Spleen (tissue), 11 donors: ENCODE measurements around the gene DAB2. TPM values are rescaled to one million over a fixed set of nuclear protein-coding genes. Genes with fewer than 3 reads are reported as not detected.

Source experiments
- DNase-seq: peaks from one replicate; pipeline ENCODE4 v3.0.0-alpha.2; 2020
- H3K27ac ChIP-seq, 8 donors: fragments of 200-600 bp; sonication (generic) in 7 of 8; 1 replicate in 4 of 8; 2 replicates in 4 of 8; pipeline versions ENCODE4 v1.5.0 to v1.8.0; 2016 to 2021; ENCODE audit warnings: inconsistent platforms in 4 of 8, mild to moderate bottlenecking in 4 of 8, moderate library complexity in 1 of 8
- H3K27me3 ChIP-seq, 7 donors: fragments of 200-600 bp; sonication (generic) in 6 of 7; replicated peaks in 1 of 7; 1 replicate in 4 of 7; 2 replicates in 3 of 7; pipeline versions ENCODE4 v1.5.0 to v1.8.0; 2016 to 2021; ENCODE audit warnings: inconsistent platforms in 3 of 7, mild to moderate bottlenecking in 1 of 7
- H3K36me3 ChIP-seq, 6 donors: fragments of 200-600 bp; sonication (generic) in 5 of 6; 1 replicate in 4 of 6; 2 replicates in 2 of 6; pipeline versions ENCODE4 v1.5.0 to v1.8.0; 2016 to 2021; ENCODE audit warnings: inconsistent platforms in 2 of 6
- H3K4me1 ChIP-seq, 6 donors: fragments of 200-600 bp; sonication (generic) in 5 of 6; 1 replicate in 3 of 6; 2 replicates in 3 of 6; pipeline versions ENCODE4 v1.5.0 to v1.8.0; 2016 to 2021; ENCODE audit warnings: inconsistent platforms in 3 of 6
- H3K4me3 ChIP-seq, 8 donors: fragments of 200-600 bp; sonication (generic) in 7 of 8; 1 replicate in 4 of 8; 2 replicates in 4 of 8; pipeline versions ENCODE4 v1.5.0 to v1.8.0; 2016 to 2021; ENCODE audit warnings: inconsistent platforms in 4 of 8, mild to moderate bottlenecking in 4 of 8, moderate library complexity in 2 of 8
- H3K9me3 ChIP-seq, 8 donors: fragments of 200-600 bp; sonication (generic) in 7 of 8; 1 replicate in 4 of 8; 2 replicates in 4 of 8; pipeline versions ENCODE4 v1.5.0 to v1.8.0; 2016 to 2021; ENCODE audit warnings: inconsistent platforms in 4 of 8
- CTCF ChIP-seq, 11 experiments: fragments of 200-600 bp in 7 of 11; fragments of 450-650 bp in 4 of 11; sonication (generic) in 4 of 11; IDR thresholded peaks in 8 of 11; conservative IDR thresholded peaks in 3 of 11; 1 replicate in 7 of 11; 2 replicates in 4 of 11; pipeline versions ENCODE4 v1.4.0 to v1.8.0; 2016 to 2021; ENCODE audit warnings: antibody characterized with exemption in 11 of 11, inconsistent platforms in 4 of 11, mild to moderate bottlenecking in 1 of 11
- POLR2A ChIP-seq, 3 donors: fragments of 450-650 bp; IDR thresholded peaks; one replicate each; pipeline ENCODE4 v1.5.1; 2017; ENCODE audit warnings: antibody characterized with exemption in 3 of 3, mild to moderate bottlenecking in 1 of 3
- POLR2AphosphoS5 ChIP-seq, 3 donors: sonication (generic); formaldehyde crosslinking; IDR thresholded peaks; one replicate each; pipeline ENCODE4 v1.5.1; 2017; ENCODE audit warnings: antibody characterized with exemption in 3 of 3
- WGBS, 5 donors: extraction: QIAGEN DNeasy Blood & Tissue Kit in 3 of 5; methylation state at CpG; one replicate each; pipeline versions ENCODE4 v1.1.5 to v1.1.7; 2013 to 2018; 5-methylcytosine and 5-hydroxymethylcytosine counted together
- intact Hi-C: fragments of 100-400 bp; cut with DNase I; formaldehyde crosslinking; loops from one replicate; pipeline ENCODE4 v1.15.0; 2023; ENCODE audit warnings: low total_unique reads
- polyA plus RNA-seq, 3 donors: library from polyadenylated mRNA; stranded (reverse); fragments of 200-250 nt; gene quantifications; one replicate each; pipeline ENCODE4 v1.2.1, GENCODE V29; 2013
- total RNA-seq, 7 donors: library from RNA; depleted of rRNA in 3 of 7; stranded (reverse); fragments of >200 nt in 3 of 7; fragmentation: NEBNext Ultra II Directional in 4 of 7; extraction: Animal tissue kit (Norgen Biotek cat#: 25700) in 4 of 7; gene quantifications; one replicate each; pipeline versions ENCODE4 v1.1.0 to v1.2.1, GENCODE V29; 2016 to 2021
- donor health status: healthy with polysubstance abuse.
- donor health status: DM: no; HTN: no; CAD: no; lungs with moderate emphysema.
- donor health status: DM: no; HTN: no; CAD: no.
- donor health status: Bipolar disorder and iron deficiency.
- donor health status: healthy.
- donor health status: DM: no; HTN: no; CAD: no.
- donor health status: DM: yes; HTN: yes; CAD: no.

DAB2 gene
- total and polyA plus RNA-seq, 10 donors = 19.4 to 206 (median 125) TPM

- intact Hi-C loops = no loop called here
- peaks cover 0 to 3% (median 0%) of the 10 kb centered on the region in 6 donors for H3K4me1 ChIP-seq
- TF ChIP-seq CTCF (IDR thresholded peaks at IDR 0.05 in 8 of 11, conservative IDR thresholded peaks at IDR 0.05 in 3 of 11) = no peak
- TF ChIP-seq POLR2A (IDR thresholded peaks at IDR 0.05) = no peak
- TF ChIP-seq POLR2AphosphoS5 (IDR thresholded peaks at IDR 0.05) = no peak
- no peak overlapping the region for H3K4me3 ChIP-seq
- peaks cover 0 to 85% (median 9%) of the 10 kb centered on the region in 6 donors for H3K36me3 ChIP-seq
- no peaks in the 10 kb centered on the region for H3K9me3 ChIP-seq
- H3K27me3 ChIP-seq = no peaks in the 10 kb centered on the region
- no peak overlapping the region for H3K27ac ChIP-seq
- no peak for DNase-seq
- WGBS, 5 donors = 90 to 97% (median 95%) methylated on average over 3 of the region's 3 CpGs
These were observed 33.8 kb downstream of the DAB2 start for GRCh38 chr5:39390945-39391344.

- intact Hi-C loops = no loop called here
- no peaks in the 10 kb centered on the region for H3K9me3 ChIP-seq
- no peak overlapping the region for H3K4me3 ChIP-seq
- H3K36me3 ChIP-seq = peaks cover 0 to 84% (median 12%) of the 10 kb centered on the region in 6 donors
- no peak for TF ChIP-seq POLR2A (IDR thresholded peaks at IDR 0.05)
- TF ChIP-seq POLR2AphosphoS5 (IDR thresholded peaks at IDR 0.05) = no peak
- TF ChIP-seq CTCF (IDR thresholded peaks at IDR 0.05 in 8 of 11, conservative IDR thresholded peaks at IDR 0.05 in 3 of 11) = no peak
- H3K27me3 ChIP-seq = no peaks in the 10 kb centered on the region
- no peak overlapping the region for H3K27ac ChIP-seq
- 91 to 99% (median 96%) methylated on average over 2 of the region's 2 CpGs for WGBS, 5 donors
- no peak for DNase-seq
- no peaks in the 10 kb centered on the region for H3K4me1 ChIP-seq
These were observed 37.5 kb downstream of the DAB2 start for GRCh38 chr5:39387293-39387692.

- Histone ChIP-seq H3K36me3 (peaks cover 0 to 86% (median 15%) of the 10 kb centered on the region in 6 donors), H3K9me3 (no peaks in the 10 kb centered on the region), H3K4me3 (no peak overlapping the region), H3K27me3 (no peaks in the 10 kb centered on the region), H3K4me1 (no peaks in the 10 kb centered on the region), H3K27ac (no peak overlapping the region)
- TF ChIP-seq POLR2A (IDR thresholded peaks at IDR 0.05) (no peak), CTCF (IDR thresholded peaks at IDR 0.05 in 8 of 11, conservative IDR thresholded peaks at IDR 0.05 in 3 of 11) (no peak), POLR2AphosphoS5 (IDR thresholded peaks at IDR 0.05) (no peak)
- no peak for DNase-seq
- intact Hi-C loops = no loop called here
- WGBS, 5 donors = 49 to 77% (median 72%) methylated on average over 1 of the region's 1 CpG
These were observed 40.5 kb downstream of the DAB2 start for GRCh38 chr5:39384271-39384670.

GRCh38 chr5:39381376-39381775 lies 43.4 kb downstream of the DAB2 start:
- DNase-seq = no peak
- no peaks in the 10 kb centered on the region for H3K4me1 ChIP-seq
- no peak overlapping the region for H3K4me3 ChIP-seq
- 85 to 92% (median 89%) methylated on average over 3 of the region's 3 CpGs for WGBS, 5 donors
- H3K27me3 ChIP-seq = no peaks in the 10 kb centered on the region
- TF ChIP-seq CTCF (IDR thresholded peaks at IDR 0.05 in 8 of 11, conservative IDR thresholded peaks at IDR 0.05 in 3 of 11) (no peak), POLR2A (IDR thresholded peaks at IDR 0.05) (no peak), POLR2AphosphoS5 (IDR thresholded peaks at IDR 0.05) (no peak)
- no peaks in the 10 kb centered on the region for H3K9me3 ChIP-seq
- H3K36me3 ChIP-seq = peaks cover 0 to 83% (median 16%) of the 10 kb centered on the region in 6 donors
- H3K27ac ChIP-seq = no peak overlapping the region
- intact Hi-C loops = no loop called here
